NCI-H345 treated with DMSO at 0.1 percent for 48 hours (cell line): Measurements from ENCODE around the gene MECP2.

Experiments used
- DNase-seq: peaks from one replicate; lab custom pipeline; 2025; ENCODE audit not compliant: unreplicated experiment; lab: John Stamatoyannopoulos, UW

The MECP2 gene

DNA sequence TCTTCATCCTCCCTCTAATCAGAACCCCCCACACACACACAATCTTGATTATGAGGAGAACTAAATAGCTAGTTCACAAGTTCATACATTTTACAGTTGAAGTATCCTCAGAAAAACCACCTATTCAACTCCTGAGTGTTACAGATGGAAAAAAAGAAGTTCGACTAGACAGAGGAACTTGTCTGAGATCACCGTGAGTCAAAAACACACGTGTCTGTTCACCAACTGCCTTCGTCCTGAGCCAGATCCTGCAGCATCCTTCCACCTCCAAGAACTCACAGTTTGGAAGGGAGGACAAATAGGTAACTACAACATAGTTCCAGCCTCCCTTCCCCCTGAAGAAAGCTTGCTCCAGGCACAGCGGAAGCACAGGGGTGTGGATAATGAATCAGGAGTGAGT, 58.9 kb downstream of the MECP2 start:
- no peak for DNase-seq

- no peak for DNase-seq
Observed at GRCh38 chrX:154037754-154038153, 59.8 kb downstream of the MECP2 start.

DNA sequence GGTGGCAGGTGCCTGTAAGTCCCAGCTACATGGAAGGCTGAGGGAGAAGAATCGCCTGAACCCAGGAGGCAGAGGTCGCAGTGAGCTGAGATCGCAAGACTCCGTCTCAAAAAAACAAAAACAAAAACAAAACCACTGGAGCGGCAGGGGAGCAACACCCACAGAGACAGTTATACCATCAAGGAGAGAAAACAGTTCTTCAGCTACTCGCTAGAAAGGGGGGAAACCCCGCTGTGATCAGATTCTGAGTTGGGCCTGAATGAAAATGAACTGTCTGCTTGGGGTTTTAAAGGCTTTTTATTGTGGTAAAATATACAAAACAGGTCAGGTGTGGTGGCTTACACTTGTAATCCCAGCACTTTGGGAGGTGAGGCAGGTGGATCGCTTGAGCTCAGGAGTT, 61.0 kb downstream of the MECP2 start:
- no peak for DNase-seq

DNA sequence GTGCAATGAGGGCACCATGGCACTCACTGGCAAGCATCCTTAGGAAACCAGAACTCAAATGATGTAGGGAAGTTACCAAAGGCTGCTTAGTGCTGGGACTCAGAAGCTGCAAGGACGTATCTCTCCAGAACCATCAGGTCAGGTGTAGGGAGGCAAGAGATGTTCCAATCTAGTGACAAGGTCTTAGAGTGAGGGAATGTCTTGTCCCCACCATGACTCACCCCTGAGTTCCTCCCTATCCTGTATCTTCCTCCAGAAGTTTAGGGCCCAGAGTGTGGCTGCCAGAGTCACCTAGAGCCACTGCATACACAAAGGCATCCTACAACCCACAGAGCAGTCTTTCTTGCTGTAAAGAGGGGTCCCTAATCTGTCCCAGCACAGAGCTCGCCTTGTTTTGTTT, 63.7 kb downstream of the MECP2 start:
- DNase-seq = no peak

- no peak for DNase-seq
Observed at GRCh38 chrX:154032653-154033052, 64.9 kb downstream of the MECP2 start.

GRCh38 chrX:154032160-154032559, 65.4 kb downstream of the MECP2 start:
- no peak for DNase-seq

DNA sequence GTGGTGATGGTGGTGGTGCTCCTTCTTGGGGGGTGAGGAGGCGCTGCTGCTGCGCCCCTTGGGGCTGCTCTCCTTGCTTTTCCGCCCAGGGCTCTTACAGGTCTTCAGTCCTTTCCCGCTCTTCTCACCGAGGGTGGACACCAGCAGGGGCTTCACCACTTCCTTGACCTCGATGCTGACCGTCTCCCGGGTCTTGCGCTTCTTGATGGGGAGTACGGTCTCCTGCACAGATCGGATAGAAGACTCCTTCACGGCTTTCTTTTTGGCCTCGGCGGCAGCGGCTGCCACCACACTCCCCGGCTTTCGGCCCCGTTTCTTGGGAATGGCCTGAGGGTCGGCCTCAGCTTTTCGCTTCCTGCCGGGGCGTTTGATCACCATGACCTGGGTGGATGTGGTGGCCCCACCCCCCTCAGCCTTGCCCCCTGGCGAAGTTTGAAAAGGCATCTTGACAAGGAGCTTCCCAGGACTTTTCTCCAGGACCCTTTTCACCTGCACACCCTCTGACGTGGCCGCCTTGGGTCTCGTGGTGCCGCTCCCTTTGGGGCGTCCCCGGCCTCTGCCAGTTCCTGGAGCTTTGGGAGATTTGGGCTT, 66.7 kb downstream of the MECP2 start:
- no peak for DNase-seq

GRCh38 chrX:154030266-154030665, 67.3 kb downstream of the MECP2 start:
- no peak for DNase-seq

DNA sequence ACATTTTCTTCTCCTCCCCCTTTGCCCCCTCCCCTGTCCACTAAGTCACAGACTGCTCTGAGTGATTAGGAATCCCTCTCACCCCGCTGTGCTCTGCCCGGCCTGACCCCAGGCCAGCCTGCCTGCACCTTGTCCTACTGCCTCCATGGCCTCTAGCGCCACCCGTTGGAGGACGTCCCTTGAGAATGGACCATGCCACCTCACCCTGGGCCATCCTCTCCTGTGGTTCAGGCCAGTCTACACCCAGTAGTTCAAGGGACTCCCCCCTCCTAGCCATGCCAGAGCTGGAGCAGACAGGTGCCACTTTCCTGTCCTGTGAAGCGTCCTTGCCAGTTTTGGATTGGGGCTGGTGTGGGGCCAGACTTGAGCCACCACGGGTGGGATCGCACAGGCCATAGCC, 68.1 kb downstream of the MECP2 start:
- DNase-seq = no peak

DNA sequence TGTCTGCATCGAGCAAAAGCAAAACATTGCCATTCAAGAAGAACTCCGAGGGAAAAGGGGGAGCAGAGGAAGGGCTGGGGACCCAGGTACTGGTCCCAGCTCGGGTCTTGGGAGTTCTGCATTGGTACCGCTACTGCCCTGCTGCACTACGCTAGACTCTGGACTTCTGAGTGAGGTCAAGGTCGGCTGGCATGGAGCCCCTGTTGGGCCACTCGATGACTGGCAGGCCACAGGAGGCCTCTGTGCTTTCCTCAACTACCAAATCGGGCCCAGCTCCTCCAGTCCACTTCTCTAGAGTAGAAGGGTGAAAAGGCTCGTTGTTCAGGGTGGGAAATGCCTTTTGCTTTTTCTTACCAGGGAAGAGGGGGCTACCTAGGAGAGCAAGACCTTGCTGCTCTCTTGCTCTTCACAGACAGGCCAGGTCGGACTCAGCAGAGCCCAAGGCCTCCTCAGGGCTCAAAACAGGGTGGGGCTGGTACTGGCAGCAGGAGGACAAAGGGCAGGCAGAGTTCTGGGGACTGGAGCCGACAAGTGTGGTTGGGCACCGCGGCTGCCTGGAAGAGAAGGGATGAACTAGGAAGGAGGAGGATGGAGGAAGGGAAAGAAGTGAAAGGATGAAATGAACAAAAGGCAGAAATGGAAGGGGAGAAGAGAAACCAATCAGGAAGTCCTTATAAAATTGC, 68.9 kb downstream of the MECP2 start:
- DNase-seq = no peak

GRCh38 chrX:154027986-154028385, 69.5 kb downstream of the MECP2 start:
- DNase-seq = no peak

GRCh38 chrX:154027022-154027402, 70.5 kb downstream of the MECP2 start:
- no peak for DNase-seq

DNA sequence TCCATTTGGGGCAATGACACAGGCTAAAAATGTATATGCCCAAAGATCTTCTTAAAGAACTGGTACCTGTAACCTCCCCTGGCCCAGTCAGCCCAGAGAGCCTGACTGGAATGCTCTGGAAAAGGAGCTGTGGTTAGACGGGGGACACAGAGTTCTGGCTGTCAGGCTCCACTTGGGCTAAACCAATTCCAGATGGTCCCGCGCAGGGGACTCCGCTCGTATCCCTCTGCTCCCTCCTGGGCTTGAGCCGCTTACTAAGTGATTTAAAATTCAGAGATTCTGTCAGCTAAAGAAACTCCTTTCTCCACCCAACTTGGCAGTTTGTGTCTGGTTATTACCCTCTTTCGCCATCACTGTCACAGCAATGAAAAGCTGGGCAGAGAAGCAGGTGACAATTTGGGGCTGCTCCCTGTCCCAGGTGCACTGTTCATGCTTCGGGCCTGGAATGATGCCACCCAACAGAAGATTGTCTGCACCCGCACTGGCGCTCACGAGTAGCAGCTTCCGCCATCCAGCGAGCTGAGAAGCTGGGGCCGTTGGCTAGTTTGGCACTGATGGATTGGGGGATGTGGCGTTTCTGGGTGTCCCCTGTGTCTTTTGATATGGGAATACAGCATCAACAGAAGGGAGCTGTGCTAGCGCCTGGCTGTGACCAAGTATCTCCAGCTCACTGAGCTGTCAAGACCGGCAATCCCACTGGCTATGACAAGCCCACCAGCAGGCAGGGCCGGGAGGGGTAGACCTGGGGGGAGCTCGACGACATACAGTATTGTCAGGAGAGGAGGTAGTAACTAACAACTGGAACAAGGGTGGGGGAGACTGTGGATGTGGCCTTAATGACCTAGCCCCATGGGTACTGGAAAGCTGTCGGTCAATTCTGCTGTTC, 71.1 kb downstream of the MECP2 start:
- no peak for DNase-seq

- no peak for DNase-seq
Observed at GRCh38 chrX:154025230-154025629, 72.3 kb downstream of the MECP2 start.

GRCh38 chrX:154024271-154024670, 73.2 kb downstream of the MECP2 start:
- DNase-seq = no peak

DNA sequence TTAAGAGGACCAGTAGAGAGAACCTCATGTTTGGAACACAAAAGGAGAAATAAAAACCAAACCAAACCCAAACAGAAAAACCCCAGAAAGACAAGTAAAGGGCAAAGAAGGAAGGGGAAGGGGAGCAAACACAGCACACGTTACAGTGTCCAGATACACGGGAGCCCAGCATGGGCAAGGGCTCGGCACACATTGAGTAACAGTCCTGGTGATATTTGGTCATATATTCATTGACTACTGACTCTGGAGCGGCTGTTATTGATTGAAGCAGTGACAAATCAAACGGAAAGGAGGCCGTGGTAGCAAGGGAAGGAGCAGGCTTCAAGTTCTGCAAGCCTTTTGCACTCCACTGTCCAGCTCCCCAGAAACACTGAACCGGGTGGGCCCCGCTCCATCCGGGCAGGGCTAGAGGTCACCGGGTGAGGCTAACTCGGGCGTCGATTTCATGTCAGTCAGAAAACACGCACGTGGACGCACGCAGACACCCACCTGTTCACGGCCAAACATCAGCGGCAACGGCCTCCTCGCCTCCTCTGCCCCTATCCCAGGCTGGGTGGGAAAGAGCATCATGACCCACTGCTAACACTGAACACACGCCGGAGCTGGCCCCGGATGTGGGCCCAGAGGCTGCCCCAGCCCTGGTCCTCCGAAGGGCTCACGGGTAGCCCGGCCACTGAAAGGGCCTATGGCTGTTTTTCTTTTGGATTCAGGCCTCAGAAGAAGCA, 74.1 kb downstream of the MECP2 start:
- DNase-seq = no peak

GRCh38 chrX:154022108-154022507, 75.4 kb downstream of the MECP2 start:
- no peak for DNase-seq

- DNase-seq = no peak
Observed at GRCh38 chrX:154021131-154021611, 76.3 kb downstream of the MECP2 start.

- DNase-seq = no peak
Observed at GRCh38 chrX:154020536-154021115, 76.9 kb downstream of the MECP2 start.

DNA sequence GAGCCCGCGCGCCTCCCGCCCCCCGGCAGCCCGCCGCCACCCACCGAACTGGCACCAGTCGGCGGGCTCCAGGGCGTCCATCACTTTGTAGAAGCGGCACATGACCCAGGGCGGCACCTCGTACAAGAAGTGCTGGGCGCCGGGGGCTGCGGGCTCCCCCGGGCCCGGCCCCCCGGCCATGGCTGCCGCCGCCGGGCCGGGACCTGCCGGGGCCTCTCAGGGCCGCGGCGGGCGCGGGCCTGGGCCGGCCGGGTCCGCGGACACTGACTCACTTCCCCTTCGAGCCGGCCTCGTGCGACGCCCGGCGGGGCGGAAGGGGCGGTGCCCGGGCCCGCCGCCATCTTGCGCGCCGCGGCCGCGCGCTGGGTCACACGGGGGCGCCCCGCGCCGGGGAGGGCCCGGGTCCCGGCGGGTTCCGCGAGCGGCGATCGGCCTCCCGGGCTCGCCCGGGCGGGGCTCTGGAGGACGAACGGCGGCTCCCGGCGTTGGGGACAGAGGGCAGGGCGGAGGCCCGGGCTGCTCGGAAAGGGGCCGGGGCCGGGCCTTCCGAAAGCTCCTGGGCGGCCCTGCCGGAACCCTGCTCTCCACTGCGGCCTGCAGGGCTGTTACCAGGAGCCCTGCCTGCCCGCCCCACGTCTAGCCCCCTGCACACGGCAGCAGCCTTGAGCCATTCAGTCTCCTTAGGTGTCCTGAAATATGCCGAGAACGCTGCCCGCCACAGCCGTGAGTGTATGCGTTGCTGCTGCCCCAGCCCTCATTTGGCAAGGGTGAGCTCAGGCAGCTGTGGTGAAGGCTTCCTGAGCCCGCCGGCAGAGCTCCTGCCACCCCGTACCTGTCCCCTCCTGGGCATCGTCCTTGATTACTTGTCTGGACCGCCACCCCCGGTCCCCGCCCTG, 77.6 kb downstream of the MECP2 start, which contains the start of gene IRAK1:
Gene IRAK1, minus strand, starts transcription at position 270 of the 896 bp plus-strand sequence. Its CDS starts 90 bp downstream, at position 180.
- no peak for DNase-seq
